CD4-positive, alpha-beta T cell treated with Interleukin-4 for 1 hour (primary cell): ENCODE results near the gene MPRIP.

Experiments used
- DNase-seq, 2 donors: peaks; one replicate each; pipeline ENCODE4 v3.0.0-alpha.2; 2020 to 2022

MPRIP gene

DNA sequence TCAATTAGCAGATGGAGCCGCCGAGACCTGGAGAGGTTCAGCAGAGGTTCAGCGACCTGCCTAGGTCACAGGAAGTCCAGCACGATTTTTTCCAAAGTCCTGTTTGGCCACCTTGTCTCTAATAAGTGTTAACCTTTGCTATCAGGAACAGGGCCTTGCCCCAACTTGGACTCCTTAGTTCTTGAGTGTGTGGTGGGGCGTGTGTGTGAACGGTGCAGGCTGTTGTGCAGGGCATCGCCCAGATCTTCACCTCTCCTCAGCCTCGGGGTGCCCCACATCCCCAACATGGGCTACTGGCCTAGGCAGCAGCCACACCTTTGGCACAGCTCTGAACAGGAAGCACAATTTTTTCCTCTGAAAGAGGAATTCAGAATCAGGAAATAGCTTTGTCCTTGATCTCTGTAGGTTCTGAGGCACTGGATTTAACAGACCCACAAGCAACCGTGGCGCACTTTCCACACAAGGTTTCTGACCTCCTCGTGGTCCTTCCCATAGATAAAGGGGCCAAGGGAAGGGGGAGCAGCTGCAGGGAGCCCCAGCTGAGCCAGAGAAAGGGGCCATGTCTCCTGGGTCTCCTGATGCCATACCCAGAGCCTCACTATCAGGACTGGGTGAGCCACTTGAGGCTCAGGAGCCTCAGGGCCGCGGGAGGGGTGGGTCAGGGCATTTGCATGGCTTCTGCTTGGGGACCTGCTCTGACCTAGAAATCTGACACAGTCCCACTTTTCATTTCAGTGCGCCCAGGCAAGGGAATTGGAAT lies 10.4 kb downstream of the MPRIP start:
- no peak for DNase-seq

DNA sequence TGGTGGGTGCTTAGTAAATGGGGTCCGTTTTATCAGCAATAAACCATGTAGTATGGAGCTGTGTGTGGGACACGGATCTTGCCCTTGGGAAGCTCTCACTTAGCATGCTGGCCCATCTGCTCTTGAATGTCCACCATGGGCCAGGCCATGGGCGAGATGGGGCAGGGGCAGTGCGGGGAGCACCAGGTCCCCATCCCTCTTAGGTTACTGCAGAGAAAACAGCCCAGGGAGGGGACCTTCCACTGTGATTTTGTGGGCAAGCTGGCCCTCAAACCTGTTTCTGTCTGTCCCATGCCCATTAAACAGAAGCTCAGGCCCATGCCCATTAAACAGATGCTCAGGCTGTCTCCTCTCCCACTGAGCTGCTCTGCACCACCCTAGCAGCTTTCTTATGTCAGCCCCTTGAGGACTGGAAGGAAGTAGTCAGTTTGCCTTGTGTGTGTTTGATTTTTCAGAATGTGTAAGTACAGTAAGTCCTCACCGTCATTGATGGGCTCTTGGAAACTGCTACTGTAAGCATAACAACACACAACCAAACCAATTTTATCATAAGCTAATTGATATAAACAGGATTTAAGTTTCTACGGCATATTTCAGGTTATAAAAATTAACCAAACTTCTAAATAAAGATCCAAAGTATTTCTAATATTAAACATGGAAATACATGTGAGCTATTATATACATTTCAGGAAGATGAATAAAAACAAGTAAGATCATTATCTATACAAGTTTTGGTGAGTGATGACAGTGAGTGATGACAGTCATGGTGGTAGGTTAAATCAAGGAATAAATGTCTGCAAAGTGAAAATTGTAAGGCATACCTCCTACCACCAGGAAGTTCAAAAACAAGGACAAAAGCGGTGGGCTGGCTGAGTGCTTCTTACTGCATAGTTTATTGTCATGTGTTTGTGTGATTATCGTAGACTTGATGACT lies 11.5 kb downstream of the MPRIP start:
- no peak for DNase-seq

DNA sequence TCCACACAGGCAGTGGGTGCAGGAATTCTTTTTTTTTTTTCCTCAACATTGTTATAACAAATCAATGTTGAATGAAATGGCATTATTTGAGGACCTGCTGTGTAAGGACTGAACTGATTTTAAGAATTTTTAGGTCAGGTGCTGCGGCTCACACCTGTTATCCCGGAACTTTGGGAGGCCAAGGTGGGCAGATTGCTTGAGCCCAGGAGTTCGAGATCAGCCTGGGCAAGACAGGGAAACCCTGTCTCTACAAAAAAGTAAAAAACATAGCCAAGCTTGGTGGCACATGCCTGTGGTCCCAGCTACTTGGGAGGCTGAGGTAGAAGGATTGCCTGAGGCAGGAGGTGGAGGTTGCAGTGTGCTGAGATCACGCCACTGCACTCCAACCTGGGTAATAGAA lies 12.4 kb downstream of the MPRIP start:
- DNase-seq, result no peak

DNA sequence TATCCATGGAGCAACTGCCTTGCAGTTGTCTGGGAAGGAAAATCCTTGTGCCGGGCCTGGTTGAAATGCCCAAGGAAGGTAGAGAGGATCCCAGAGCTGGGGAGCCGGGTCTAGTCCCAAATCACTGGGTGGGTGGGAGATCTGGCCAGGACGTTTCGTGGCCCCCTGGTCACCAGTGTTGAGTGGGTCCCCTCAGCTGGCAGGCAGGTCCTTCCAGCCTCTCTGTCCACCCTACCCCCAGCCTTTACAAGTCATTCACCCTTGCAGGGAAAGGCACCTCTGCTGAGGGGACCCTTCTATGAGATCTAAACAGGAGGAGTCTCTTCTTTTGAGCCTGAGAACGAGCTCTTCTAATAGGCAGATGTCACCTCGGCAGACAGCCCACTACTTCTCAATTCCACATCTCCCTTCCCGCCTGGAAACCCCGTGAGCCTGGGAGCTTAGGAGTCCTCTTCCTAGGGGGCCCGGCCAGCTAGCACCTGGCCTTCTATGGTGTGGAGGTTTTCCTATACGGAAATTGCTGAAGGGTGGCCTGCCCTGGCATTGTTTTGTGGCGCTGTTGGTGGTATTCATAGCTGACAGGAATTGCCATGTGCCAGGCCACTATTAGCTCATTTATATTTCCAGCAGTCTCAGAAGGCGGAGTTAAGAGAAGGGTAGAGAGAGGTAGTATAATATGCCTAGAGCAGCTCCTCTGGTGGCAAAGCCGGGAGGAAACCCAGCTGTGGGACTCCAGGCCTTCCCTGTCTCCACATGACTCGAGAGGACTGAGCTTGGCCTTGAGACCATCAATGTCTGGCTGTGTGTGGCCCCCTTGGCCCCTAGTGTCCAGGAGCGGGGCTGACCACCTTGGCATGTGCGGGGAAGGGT lies 13.3 kb downstream of the MPRIP start:
- DNase-seq, result no peak

DNA sequence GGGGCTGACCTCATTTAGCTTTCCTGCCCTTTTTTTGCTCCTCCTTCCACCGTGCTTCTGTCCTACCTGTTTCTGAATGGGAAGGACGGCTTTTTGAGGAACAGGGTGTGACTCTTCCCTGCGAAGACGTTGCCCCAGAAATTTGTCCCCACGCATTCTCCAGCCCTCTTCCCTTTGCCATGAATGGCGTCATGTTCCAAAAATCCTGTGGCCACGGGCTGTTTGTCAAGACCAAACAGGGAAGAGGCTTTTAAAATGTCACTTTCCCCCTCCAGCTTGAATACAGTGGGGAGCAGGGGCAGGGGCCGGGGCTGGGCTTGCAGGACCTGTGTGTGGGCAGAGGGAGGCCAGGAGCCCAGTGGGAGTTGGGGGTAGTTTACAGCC lies 13.9 kb downstream of the MPRIP start:
- no peak for DNase-seq

DNA sequence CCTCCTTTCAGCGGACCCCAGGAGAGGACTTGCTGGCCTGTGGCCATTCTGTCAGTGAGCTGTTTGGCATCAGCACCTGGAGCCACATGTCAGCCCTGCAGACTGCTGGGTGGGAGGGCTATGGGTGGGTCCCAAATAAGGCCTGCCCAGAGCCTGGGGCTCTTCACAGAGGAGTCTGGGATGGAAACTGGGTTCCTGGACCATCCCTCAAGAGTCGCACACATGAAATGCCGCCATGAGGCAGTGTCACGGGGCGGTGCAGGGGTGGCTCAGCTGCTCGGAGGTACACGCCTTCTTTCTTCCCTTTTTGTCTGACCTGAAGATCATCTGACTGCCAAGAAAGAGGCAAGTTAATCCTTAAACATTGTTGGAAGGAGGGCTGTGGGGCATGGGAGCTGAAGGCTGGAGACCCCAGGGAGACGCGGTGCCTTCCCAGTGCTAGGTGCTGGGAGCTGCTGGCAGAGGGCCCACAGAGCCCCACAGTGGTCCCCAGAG lies 14.8 kb downstream of the MPRIP start:
- DNase-seq, result no peak

DNA sequence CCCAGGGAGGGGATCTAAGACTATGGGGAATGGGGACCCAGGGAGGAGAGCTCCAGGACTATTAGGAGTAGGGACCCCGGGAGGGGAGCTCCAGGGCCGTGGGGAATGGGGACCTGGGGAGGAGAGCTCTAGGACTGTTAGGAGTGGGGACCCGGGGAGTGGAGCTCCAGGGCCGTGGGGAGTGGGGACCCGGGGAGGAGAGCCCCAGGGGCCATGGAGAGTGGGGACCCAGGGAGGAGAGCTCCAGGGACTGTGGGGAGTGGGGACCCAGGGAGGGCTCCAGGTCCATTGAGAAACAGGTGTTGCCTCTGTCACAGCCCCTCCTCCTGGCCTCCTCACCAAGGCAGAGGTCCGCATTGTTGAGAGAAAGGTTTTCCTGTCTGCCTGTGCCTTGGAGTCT lies 16.0 kb downstream of the MPRIP start:
- DNase-seq, result no peak

DNA sequence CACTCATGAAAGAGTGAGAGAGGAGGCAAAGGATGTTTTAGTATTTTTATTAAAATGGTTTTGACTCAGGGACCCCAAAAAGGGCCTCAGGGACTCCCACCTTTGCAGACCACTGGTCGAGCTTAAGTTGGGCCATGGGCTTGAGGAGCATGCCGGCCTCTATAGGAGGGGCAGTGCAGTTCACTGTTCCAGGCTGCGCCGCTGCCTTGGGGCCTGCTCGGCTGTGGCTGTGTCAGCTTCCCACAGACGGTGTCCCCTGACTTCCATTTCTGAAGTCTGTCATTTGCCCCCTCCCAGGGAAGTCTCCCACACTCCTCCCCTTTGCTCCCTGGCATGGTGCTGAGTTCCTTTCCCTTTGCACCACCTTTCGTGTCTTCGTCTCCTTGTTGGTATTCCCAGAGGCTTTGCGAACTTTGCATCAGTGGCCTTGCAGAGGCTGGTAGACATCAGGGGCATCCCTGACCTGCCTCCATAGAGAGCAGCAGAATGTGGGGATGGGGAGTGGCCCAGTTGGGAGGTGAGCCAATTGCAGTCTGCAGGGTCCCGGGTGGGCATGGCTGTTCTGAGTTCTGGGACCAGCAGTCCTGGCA lies 17.1 kb downstream of the MPRIP start:
- no peak for DNase-seq

DNA sequence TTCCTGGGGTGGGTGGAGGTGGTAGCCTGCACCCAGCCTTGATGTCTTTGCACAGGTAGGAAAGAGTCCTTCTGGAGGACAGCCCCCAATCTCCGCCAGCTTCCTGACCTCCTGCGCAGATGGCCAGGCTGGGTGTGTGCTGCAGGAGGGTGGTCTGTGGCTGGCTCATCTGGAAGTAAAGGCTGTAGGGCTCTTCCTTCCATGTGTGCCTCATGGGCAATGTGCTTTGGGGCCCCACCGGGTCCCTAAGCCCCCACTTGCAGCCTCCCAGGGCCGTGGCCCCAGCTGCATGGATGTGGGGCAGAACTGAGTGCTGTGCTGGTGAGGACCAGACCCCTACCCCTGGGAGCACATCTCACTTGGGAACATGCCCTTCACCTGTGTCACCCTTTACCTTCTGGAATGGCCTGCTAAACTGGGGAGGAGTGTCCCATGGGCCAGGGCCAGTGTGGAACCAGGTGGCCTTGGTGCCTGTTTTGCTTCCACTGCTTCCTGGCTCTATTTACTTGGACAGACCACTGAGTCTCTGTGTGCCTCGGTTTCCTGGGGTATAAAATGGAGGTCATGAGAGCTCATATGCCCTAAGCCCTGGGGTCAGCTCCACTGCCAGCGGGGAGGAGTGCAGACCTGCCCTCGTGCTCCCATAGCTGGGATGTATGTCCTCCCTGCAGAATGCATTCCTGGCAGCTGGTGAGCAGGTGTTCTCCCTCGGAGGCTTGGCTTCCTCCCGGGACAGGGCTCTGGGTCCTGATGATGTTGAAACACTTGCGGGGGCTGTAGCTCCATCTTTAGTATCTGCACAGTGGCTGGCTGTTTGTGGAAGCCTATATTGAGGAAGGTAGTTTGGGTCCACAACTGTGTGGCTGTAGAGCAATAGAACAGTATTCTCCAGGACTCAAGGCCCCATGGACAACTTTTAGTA lies 18.0 kb downstream of the MPRIP start:
- DNase-seq, result no peak

DNA sequence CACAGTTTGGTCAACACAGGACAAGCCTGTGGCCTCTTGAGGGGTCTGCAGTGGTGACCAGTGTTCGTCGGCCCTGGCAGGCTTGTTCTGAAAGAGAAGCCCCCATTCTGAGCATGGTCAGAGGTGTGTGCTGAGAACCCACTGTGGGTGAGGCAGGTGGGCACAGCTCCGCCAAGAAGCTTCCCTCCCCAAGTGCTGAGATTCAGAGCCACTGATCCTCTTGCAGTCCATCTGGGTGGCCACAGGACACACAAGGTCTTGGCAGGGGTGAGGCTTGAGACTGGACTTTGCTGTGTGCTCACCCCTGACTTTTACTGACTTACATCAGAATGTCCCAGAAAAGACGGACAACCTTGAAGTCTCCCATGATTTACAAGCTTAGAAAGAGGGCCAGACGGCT lies 18.7 kb downstream of the MPRIP start:
- no peak for DNase-seq

DNA sequence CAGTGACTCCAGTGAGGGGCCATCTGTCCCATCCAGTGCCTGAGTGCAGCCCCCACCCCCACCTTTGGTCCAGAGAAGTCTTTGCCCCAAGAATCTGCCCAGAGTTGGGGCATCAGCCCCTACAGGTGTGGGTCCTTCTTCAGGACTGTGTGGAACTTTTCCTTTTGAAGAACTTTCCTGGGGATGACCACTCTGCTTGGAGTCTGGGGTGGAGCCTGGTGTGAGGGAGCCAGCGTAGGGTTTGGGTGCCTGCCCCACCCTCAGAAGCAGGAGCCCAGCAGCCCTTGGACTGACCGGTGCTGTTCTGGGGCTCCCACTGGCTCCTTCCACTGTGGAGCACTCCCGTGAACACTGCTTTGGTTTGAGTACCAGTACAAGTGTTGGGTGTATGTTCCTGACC lies 19.3 kb downstream of the MPRIP start:
- no peak for DNase-seq

DNA sequence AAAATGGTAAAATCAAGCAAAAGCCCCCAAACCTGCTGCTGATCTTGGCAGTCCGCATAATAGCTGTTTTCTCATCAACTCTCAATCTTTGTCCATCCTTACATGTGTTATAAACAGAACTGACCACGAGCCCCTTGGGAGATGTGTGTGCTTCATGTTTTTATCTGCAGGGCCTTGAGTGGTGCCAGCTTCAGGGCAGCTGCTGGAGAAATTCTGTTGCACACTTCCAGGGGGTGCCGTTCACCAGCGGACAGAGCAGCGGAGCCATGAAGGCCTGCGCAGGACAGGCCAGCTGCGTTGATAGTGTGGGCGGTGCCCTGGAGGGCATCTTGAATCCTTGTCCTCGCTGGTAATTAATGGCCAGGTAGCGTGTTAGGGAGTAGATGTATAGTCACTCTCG lies 20.1 kb downstream of the MPRIP start:
- DNase-seq, result no peak

DNA sequence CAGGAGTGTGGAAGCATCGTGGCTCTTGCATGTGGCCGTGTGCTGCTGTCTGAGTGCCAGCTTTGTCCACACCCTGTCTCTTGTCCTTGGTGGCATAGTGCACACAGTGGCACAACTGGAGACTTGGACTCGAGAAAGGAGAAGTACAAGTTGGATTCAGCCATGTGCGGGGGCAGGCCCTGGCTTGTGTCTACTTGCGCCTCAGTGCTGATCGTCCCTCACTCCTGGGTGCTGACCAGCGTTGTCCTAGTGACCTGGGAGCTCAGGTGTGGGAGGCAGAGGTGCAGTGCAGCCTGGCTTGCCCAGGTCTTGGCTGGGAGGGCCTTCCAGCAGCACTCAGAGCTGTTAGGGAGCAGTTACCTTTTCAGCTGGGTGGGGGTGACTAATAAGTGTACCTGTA lies 20.6 kb downstream of the MPRIP start:
- DNase-seq, result no peak

DNA sequence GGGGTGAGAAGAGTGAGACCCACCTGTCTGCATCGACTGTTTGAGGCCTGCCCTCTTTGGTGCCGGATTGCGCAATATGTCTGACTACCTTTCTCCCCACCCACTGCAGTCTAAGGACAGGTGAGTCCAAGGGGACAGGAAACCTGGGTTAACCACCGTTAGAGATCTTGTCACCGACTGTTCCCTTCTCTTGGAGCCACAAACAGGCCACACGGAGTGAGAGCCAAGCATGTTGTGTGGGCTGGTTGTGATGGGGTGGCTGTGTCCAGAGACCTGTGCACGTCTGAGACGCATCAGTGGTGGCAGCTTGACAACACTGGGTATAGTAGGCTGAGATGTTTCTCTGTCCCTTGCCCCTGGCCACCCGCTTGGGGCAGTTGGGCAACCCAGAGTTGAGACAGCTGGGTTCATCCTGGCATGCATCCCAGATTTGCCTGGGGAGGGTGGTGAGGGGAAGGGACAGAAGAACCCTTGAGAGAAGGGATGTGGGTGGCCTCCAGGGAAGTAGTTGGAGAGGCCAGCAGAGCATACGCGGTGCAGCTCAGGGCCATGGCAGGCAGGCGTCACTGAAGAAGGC lies 21.4 kb downstream of the MPRIP start:
- DNase-seq, result peak in 1 of 2 donors; percentile 9

DNA sequence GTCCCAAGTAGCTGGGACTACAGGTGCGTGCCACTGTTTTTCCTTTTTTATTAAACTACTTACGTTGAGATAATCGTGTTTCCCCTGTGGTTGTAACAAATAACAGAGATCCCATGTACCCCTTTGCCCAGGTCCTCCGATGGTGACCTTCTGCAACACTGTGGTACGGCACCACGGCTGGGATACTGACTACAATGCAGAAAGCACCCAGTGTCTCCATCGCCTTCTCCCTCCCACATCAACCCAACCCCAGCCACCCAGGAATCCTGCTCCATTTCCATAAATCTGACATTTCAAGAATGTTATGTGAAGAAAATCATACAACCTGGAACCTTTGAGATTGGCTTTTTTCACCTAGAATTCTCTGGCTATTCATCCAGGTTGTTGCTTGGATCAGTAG lies 22.1 kb downstream of the MPRIP start:
- DNase-seq, result no peak

DNA sequence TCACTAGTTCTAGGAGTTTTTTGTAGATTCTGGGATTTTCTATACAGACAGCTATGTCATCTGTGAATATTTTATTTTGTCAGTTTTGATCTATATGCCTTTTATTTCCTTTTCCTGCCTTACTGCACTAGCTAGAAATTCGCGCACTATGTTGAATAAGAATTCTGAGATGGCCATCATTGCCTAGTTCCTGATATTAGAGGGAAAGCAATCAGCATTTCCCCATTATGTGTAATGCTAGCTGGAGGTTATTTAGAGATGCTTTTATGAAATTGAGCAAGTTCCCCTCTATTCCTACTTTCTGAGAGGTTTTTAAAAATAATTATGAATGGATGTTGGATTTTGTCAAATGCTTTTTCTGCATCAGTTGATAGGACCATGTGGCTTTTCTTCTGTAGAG lies 23.8 kb downstream of the MPRIP start:
- DNase-seq, result no peak

DNA sequence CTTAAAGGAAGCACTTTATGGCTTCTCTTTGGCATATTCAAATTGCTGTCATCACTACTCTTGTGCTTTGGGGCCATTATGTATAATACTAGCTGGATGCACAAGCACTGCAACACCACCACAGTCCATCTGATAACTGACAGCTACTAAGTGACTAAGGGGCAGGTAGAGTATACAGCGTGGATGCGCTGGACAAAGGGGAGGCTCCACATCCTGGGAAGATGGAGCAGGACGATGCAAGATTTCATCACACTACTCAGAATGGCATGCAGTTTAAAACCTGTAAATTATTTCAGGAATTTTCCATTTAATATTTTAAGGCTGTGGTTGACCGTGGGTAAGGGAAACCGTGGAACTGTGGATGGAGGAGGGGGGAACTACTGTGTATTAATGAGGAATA lies 25.0 kb downstream of the MPRIP start:
- no peak for DNase-seq

DNA sequence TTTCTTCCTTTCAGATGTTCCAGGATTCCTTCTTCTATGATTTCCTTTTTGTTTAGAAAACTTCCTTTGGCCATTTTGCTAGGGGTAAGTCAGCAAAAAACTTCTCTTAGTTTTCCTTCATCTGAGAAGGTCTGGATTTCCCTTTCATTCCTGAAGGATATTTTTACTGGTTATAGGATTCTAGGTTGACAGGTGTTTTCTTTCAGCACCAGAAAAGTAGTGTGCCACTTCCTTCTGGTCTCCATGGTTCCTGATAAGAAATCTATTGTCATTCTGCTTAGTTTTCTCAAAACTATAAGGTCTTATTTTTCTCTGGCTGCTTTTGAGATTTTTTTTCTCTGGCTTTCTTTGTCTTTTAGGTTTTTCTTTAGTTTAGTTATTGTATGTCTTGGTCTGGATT lies 27.6 kb downstream of the MPRIP start:
- no peak for DNase-seq

DNA sequence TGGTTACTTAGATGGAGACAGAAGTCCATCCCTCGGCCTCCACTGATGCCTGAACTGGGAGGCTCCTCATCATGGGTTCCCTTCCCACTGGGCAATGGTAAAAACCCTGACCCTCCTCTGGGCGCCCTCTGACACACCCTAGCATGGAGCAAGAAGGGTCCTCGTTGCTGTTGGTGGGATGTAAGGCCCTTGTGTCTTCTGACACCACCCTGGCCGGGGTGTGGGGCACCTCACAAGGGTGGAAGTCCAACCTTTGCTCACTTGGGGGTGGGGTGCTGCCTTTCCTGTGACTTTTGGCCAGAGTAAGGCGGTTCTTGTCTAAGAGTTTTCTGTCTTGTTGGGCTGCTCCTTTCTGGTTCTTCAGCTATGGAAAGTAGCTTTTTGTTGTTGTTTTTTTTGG lies 28.7 kb downstream of the MPRIP start:
- no peak for DNase-seq

DNA sequence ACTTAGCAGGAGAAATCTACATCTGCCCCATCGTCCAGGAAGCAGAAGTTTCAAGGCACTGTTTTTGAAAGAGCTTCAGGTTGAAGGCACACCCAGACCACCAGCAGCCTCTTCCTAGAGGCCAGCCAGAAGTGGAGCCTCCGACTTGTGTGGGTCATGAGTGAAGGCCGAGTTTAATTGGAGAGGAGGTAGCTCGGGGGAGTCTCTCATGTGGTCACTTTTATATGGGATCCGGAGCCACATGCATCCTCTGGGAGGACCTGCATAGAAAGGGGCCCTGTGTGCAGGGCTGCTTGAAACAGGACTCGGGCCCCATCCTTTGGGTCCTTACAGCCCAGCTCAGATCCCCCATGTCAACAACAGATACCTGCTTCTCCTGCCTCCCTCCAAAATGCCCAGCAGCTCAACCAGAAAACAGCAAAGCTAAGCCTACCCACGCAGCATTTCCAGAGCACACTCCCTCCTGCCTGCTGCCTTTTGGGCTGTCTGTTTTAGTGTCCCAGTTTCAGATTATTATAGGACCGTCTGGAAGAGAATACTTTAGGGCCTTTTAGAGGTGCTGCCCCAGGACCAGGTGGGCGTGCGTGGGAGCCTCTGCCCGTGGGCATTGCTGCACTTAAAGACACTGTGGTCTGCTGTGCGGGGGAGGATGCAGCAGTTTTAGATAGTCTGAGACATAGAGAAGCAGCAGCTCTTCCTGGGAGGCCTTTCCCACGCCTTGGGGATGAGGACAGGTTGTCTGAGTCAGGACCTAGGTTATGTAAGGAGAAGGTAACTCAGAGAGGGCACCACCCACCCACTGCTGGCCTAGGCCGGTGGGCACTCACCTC lies 29.5 kb downstream of the MPRIP start:
- DNase-seq, result no peak
